Measurements from ENCODE around the gene SS18. TPM values are rescaled to one million over a fixed set of nuclear protein-coding genes. Genes with fewer than 3 reads are reported as not detected.
"Not testable (repeated sequence)": the region's sequence is repeated elsewhere in the genome, so short reads cannot be mapped to it uniquely, and the experiment has no call there.

The SS18 gene, protein sequence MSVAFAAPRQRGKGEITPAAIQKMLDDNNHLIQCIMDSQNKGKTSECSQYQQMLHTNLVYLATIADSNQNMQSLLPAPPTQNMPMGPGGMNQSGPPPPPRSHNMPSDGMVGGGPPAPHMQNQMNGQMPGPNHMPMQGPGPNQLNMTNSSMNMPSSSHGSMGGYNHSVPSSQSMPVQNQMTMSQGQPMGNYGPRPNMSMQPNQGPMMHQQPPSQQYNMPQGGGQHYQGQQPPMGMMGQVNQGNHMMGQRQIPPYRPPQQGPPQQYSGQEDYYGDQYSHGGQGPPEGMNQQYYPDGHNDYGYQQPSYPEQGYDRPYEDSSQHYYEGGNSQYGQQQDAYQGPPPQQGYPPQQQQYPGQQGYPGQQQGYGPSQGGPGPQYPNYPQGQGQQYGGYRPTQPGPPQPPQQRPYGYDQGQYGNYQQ
- polyA plus RNA-seq (ENCODE audit: insufficient read length in 12 of 12) = 10 to 100 TPM in 11 of 12 donors, not detected in 1; 27.2 to 83.1 (median 43.5) TPM
- long read RNA-seq, donor 1, partial matches to known transcripts = 22 of 26 reads
- long read RNA-seq, donor 1, other reads (novel, unspliced or antisense) = 0 of 26 reads
- long read RNA-seq, donor 2, partial matches to known transcripts = 9 of 14 reads
- long read RNA-seq, donor 2, other reads (novel, unspliced or antisense) = 0 of 14 reads
- long read RNA-seq, donor 3, partial matches to known transcripts = 0 of 4 reads
- long read RNA-seq, donor 3, other reads (novel, unspliced or antisense) = 0 of 4 reads
- long read RNA-seq, donor 4 = 0 reads
- long read RNA-seq, donor 5, partial matches to known transcripts = 0 of 8 reads
- long read RNA-seq, donor 5, other reads (novel, unspliced or antisense) = 0 of 8 reads
- long read RNA-seq, donor 6, partial matches to known transcripts = 5 of 9 reads
- long read RNA-seq, donor 6, other reads (novel, unspliced or antisense) = 0 of 9 reads
- long read RNA-seq, donor 7, partial matches to known transcripts = 0 of 2 reads
- long read RNA-seq, donor 7, other reads (novel, unspliced or antisense) = 0 of 2 reads
- long read RNA-seq, donor 8, transcript SS18-201 (10 exons, 1,836 nt) = major isoform, 6 of 16 reads
- long read RNA-seq, donor 8, partial matches to known transcripts = 9 of 16 reads
- long read RNA-seq, donor 8, other reads (novel, unspliced or antisense) = 0 of 16 reads
- long read RNA-seq, donor 9, partial matches to known transcripts = 0 of 2 reads
- long read RNA-seq, donor 9, other reads (novel, unspliced or antisense) = 0 of 2 reads
- long read RNA-seq, donor 10, partial matches to known transcripts = 0 of 8 reads
- long read RNA-seq, donor 10, other reads (novel, unspliced or antisense) = 0 of 8 reads
- long read RNA-seq, donor 11, partial matches to known transcripts = 14 of 20 reads
- long read RNA-seq, donor 11, other reads (novel, unspliced or antisense) = 0 of 20 reads

DNA sequence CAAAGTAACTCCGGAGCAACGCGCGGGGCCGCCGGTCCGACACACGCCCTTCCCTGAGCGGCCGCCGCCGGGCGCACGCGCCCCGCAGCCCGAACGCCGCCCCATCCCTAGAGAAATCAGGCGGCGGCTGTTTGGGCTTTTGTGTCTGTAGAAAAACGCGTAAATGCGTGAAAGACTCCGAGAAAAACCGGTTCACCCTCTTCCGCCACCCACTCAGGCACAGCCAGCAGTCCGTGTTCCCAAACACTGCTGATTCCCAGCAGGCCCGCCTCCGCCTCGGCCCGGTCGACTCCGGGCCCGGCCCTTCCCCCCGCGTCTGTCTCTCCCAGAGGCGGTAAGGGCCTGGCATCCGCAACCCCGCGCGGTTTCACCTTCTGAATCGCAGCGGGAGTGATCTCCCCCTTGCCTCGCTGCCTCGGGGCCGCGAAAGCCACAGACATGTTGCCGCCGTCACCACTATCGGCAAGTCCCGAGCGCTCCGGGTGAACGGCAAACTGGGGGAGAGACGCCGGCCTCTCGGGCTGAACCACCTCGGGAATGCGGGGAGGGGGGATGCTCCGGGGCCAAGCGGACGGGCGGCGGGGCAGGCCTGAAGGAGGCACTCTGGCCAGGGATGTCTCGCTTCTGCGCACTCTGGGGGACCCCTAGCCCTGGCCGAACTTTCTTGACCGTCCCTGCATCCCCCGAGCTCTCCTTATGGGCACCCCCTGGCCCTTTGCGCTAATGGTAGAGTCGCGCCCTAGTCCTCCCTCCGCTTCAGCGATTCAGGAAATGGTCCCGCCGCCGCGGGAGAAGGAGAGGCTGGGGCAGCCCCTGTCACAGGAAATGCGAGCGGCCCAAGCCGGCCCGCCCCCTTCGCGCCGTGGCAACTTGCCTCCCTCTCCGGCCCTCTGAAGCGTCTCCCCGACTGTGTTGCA lies at the start of gene SS18:
Gene SS18, minus strand, starts transcription at position 484 of the 917 bp plus-strand sequence. Its CDS starts 44 bp downstream, at position 440.
- DNase-seq = peak; percentile 95

DNA sequence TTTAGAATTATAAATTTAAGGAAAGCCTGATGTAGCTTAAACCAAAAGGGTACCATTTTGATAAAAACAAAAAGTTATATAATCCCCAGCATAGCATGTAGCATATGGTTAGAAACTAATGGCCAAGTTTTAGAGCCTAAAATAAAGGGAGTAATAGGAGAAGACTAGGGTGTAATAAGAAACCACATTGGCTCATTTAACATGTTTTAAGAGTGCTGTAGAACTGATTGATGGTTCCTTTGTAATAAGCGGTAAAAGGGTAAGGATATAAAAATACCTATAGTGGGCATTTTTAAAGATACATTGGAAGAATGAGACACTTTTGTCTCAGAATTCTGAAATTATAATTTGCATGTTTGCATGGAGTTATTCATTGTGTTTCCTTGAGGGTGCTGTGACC lies 45.1 kb upstream of the SS18 start:
- DNase-seq = no peak

DNA sequence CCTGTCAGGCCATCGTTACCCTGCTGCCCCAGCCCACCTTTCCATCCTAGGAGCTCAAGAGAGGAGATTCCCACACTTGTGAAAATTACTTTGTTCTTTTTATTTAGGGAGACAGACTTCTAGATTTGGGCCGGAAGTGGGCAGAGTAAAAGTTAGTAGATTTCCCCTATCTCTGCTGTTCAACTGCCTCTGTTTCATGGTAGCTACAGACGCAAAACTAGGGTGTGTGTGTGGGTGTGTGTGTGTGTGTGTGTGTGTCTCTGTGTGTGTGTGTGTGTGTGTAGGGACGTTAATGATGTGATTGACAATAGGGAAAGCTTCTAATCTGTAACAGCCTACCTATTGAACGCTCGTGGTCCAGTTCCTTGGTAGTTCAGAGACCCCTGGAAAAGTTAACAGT lies 43.7 kb upstream of the SS18 start:
- no peak for DNase-seq

DNA sequence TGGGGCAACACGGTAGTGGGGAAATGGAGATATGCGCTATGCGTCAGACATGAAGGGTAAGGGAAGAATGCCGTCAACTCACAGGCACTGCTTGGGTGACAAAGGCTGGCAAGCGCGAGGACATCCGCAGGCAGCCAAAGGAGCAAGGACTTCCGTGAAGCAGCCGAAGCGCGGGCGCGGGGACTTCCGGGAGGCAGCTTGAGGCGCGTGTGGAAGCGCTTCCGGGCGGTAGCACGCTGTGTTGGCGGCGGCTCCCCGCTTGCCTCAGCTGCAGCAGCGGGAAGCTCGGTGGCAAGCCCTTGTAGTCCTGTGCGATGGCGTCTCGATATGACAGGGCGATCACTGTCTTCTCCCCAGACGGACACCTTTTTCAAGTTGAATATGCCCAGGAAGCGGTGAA lies 43.2 kb upstream of the SS18 start, which contains the start of gene PSMA8:
Gene PSMA8, plus strand, starts transcription at position 218 of the 400 bp plus-strand sequence. Its CDS starts 97 bp downstream, at position 315.
- peak; percentile 1 for DNase-seq

DNA sequence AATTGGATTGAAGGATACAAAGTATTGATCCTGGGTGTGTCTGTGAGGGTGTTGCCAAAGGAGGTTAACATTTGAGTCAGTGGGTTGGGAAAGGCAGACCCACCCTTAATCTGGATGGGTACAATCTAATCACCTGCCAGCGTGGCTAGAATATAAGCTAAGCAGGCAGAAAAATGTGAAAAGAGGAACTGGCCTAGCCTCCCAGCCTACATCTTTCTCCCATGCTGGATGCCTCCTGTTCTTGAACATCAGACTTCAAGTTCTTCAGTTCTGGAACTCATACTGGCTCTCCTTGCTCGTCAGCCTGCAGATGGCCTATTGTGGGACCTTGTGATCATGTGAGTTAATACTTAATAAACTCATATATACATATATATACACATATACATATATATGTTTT lies 37.8 kb upstream of the SS18 start:
- DNase-seq = not testable (repeated sequence)

DNA sequence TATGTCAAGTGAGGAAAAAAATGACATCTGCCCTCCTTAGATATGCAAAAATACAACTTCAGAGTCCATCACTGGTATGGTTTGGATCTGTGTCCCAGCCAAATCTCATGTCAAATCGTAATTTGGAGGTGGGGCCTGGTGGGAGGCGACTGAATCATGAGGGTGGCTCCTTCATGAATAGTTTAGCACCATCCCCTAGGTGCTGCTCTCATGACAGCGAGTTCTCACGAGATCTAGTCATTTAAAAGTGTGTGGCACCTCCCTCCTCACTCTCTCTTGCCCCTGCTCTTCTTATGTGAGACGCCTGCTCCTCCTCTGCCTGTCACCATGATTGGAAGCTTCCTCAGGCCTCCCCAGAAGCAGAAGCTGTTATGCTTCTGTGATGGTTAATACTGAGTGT lies 37.4 kb upstream of the SS18 start:
- no peak for DNase-seq

DNA sequence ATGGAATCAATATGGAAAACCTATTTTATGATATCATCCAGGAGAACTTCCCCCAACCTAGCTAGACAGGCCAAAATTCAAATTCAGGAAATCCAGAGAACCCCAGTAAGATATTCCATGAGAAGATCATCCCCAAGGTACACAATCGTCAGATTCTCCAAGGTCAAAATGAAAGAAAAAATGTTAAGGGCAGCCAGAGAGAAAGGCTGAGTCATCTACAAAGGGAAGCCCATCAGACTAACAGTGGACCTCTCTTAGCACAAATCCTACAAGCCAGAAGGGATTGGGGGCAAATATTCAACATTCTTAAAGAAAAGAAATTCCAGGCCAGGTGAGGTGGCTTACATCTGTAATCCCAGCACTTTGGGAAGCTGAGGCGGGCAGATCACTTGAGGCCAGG lies 31.6 kb upstream of the SS18 start:
- DNase-seq = not testable (repeated sequence)

DNA sequence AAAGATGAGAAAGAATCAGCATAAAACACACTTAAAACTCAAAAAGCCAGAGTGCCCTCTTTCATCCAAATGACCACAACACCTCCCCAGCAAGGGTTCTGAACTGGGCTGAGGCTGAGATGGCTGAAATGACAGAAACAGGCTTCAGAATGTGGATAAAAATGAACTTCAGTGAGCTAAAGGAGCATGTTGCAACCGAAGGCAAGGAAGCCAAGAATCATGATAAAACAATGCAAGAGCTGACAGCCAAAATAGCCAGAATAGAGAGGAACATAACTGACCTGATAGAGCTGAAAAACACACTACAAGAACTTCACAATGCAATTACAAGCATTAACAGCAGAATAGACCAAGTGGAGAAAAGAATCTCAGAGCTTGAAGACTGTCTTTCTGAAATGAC lies 31.1 kb upstream of the SS18 start:
- DNase-seq = no peak

DNA sequence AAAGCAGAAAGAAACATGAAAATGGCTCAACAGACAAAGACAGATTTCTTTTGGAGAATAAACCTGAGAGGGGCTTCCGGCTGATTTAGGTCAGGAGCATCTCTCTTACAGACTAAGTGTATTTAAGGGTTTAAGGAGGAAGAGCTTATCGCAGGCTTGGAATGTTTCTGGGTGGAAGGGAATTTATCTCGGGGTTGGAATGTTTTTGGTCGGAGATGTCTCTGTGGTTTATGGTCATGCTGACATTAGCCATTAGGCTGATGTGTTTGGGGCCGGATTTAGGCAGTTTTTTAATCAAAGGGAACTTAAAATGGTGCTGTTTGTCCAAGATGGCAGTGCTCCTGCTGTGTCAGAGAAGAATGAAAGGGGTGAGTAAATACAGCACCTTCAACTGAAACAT lies 28.8 kb upstream of the SS18 start:
- DNase-seq = no peak

DNA sequence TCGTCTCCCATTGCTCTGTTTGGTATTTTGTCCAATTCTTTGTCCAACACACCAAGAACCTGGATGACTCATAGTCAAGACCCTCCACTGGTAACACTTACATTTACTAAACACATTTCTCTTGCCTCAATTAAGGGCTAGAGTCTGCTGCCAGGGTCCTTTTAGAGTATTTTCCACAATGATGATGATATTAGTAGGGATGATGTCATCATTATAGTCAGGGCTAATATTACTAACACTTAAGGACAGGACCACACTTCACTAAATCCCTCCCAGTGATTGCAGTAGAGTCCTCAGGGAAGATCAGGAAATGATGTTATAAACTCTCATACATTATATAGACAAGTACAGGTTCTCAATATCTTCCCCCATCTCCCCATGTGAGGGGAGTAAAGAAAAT lies 13.6 kb upstream of the SS18 start:
- no peak for DNase-seq

DNA sequence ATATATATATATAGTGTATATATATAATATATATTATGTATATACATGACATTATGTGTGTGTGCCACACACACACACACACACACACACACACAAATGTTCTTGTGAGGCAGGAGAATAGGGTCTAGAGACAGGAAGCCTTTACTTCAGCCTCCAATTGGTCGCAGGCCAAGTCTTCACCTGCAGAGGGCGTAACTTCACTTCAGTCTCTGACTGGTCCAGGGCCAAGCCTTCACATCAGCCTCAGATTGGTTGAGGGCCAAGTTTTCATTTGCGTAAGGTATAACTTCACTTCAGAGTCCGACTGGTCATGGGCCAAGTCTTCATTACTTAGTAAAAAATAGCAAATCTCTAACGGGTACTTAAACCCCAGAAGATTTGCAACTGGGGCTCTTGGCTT lies 13.2 kb upstream of the SS18 start:
- no peak for DNase-seq

DNA sequence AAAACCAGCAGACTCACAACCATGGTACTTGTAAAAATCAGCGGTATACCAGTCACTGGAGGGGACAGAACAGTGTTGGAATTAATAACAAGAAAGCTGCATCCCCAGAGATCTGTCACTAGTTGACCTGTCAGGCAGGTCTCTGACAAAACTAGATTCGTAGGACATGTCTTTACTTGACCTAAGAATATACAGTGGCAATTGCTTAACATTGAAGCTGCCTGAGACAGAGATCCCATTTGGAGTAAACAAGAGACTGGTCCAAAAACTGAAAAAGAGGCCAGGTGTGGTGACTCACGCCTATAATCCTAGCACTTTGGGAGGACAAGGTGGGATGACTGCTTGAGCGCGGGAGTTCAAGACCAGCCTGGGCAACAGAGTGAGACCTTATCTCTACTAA lies 7.2 kb upstream of the SS18 start:
- DNase-seq = no peak

DNA sequence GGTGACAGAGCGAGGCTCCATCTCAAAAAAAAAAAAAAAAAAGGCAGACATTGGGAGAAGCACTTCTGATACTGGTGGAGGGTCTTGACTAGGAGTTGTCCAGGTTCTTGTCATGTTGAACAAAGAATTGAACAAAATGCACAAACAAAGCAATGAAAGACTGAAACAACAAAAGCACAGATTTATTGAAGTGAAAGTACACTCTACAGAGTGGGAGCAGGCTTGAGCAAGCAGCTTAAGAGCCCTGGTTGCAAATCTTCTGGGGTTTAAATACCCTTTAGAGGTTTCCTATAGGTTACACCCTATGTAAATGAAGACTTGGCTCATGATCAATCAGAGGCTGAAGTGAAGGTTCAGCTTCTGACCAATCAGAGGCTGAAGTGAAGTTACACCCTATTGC lies 6.4 kb upstream of the SS18 start:
- DNase-seq = no peak

DNA sequence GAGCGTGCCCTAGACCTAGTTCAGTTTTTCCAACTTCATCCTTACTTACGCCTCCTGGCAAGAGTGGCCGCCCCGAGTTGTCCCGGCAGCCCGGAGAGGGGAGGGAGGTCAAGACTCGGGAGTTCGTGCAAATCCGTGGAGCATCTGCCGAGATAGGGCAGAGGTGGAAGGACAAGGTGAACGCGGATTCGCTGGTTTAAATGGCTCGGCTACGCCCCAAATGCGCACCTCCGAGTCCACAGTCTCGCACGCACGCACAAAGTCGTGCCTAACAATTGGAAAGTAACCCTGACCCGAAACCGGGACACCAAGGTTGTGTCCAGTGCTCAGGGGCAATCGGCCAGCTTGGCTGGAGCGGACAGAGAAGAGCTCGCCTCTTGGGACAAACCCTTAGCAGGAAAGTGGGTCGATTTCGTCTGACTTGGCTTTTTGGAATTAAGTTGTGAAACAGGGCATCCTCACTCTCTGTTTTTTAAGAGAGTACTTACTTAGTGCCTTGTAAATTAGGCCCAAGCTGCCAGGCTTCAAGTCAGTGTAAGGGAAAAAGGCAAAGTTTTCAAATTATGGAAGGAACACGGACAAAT lies 726 bp upstream of the SS18 start:
- DNase-seq = no peak

DNA sequence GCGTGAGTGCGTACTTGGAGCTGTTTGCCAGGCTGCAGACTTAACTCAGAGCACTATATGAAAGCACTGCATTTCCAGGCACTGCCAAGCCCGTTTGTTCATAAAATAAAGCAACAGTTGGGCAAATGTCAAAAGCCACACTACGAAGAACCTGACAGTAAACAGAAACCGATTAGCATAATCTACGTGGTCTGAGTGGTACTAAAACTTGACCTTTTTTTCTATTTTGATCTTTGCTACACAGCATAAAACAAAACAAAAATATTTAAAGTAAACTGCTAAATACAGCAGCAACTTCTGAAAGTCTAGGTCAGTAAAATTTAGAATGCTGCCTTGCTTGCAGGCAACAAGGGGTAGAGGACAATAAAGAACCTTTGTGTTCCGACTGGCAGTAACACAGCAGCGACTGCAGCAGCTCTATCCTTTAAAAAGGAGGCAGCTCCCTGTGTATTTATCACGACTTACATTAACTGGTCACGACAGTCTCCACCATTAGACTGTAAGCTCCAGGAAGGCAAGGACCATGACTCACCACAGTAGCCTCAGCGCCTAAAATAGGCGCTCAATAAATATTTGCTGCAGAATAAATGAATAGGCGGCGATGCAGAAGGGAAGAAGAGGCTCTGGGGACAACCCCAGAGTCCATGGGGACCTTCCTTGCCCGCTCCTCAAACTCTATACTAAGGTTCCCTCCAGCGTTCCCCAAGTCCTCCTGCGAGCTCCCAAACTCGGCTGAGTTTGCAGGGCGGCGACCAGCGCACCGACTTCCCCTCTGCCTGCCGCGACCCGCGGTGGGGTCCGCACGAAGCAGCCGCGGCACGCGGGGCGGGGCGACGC lies 902 bp downstream of the SS18 start:
- peak; percentile 31 for DNase-seq

DNA sequence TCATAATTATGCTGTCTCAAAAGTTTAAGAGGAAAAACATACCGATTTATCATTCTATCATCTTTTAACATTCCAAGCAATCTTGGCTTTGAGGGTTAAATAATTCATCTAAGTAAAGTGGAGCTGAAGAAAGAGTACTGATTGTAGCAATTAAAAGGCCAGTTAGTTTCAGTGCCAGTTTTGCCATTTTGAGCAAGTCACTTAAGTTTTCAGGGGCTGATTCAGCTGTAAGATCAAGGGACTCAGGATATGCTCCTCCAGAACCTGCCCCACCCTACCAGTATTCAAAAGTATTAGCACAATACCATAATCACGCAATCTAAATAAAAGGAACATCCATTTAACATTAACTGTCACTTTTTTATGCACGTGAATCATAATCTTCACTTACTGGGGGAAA lies 1.9 kb downstream of the SS18 start:
- no peak for DNase-seq

DNA sequence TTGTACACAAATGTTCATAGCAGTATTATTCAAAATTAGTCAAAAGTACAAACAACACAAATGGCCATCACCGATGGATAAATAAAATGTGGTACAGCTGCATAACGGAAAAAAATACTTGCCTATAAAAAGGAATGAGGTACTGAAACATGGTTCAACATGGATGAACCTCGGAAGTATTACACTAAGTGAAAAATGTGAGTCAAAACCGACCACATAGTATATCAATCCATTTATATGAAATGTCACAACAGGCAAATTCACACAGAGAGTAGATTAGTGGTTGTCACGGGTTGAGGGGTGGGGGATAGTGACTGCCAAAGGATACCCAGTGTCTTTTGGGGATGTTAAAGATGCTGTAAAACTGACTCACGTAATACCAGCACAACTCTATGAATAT lies 3.5 kb downstream of the SS18 start:
- DNase-seq = no peak

DNA sequence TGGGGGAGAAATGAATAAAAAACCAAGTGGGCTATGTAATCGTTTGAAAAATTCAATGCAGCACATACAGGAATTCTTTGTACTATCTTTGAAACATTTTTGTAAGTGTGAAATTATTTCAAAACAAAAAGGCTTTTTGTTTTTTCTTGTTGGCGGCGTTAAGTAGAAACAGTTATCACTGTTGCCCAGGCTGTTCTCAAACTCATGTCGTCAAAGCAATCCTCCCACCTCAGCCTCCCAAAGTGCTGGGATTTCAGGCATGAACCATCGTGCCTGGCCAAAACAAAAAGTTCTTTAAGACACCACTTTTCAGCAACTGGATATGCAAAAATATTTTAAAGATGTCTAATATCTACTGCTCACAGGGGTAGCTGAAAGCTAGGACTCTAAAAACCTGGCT lies 5.4 kb downstream of the SS18 start:
- DNase-seq = no peak

DNA sequence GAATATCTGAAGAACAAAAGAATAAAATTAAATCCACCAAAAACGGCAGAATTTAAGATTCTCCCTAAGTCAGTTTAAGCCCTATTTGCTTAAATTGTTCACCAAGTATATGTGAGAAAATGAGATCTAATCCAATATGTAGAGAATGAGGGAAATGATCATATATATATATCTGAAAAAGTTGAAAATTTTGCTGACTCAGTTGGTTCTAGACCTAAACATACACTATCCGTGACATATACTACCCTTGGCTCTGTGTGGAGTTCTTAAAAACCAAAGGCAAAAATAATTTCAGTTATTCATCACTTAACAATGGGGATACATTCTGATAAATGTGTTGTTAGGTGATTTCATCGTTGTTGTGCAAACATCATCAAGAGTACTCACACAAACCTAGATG lies 7.3 kb downstream of the SS18 start:
- DNase-seq = no peak

Data from muscle of arm (tissue), 14 donors.